Renal cortical epithelial cell (primary cell): ENCODE results near the gene TMEM53. TPM values are rescaled to one million over a fixed set of nuclear protein-coding genes. Genes with fewer than 3 reads are reported as not detected.
A peak's percentile ranks its signal among the peaks of the same experiment; 100 is the strongest.
"Not testable (repeated sequence)": the region's sequence is repeated elsewhere in the genome, so short reads cannot be mapped to it uniquely, and the experiment has no call there.

Source experiments
- DNase-seq: peaks from one replicate; pipeline ENCODE4 v3.0.0-alpha.2; 2011; ENCODE audit warnings: low read depth
- total RNA-seq: library from RNA; depleted of rRNA; stranded (reverse); fragments of >200 nt; gene quantifications from 2 replicates; pipeline ENCODE4 v1.2.3, GENCODE V29; 2014

Gene TMEM53
- total RNA-seq, 1 donor from 2014 or later: 8.4 TPM

- DNase-seq: no peak
Measured at GRCh38 chr1:44672961-44673674, 1.2 kb downstream of the TMEM53 start.

GRCh38 chr1:44672254-44672955, 1.9 kb downstream of the TMEM53 start:
- peak; percentile 94 for DNase-seq

- DNase-seq: no peak
Measured at GRCh38 chr1:44670751-44671640, 3.3 kb downstream of the TMEM53 start.

- DNase-seq: not testable (repeated sequence)
Measured at GRCh38 chr1:44666719-44667118, 7.6 kb downstream of the TMEM53 start.

GRCh38 chr1:44664730-44665370, 9.4 kb downstream of the TMEM53 start:
- DNase-seq: no peak

GRCh38 chr1:44663417-44663816, 10.9 kb downstream of the TMEM53 start:
- DNase-seq: no peak

- no peak for DNase-seq
Measured at GRCh38 chr1:44662683-44663030, 11.6 kb downstream of the TMEM53 start.

- DNase-seq: no peak
Measured at GRCh38 chr1:44661781-44662682, 12.2 kb downstream of the TMEM53 start.

- peak; percentile 63 for DNase-seq
Measured at GRCh38 chr1:44660176-44660575, 14.1 kb downstream of the TMEM53 start.

- no peak for DNase-seq
Measured at GRCh38 chr1:44659566-44659965, 14.7 kb downstream of the TMEM53 start.

GRCh38 chr1:44655609-44656008, 18.7 kb downstream of the TMEM53 start:
- no peak for DNase-seq

GRCh38 chr1:44654621-44655187, 19.6 kb downstream of the TMEM53 start:
- no peak for DNase-seq

- DNase-seq: no peak
Measured at GRCh38 chr1:44653107-44653964, 20.9 kb downstream of the TMEM53 start.

GRCh38 chr1:44652445-44653106, 21.7 kb downstream of the TMEM53 start:
- no peak for DNase-seq

- no peak for DNase-seq
Measured at GRCh38 chr1:44651069-44651468, 23.2 kb downstream of the TMEM53 start.

GRCh38 chr1:44650159-44650831, 24.0 kb downstream of the TMEM53 start:
- DNase-seq: no peak

GRCh38 chr1:44649788-44650158, 24.5 kb downstream of the TMEM53 start:
- DNase-seq: no peak

- DNase-seq: no peak
Measured at GRCh38 chr1:44648529-44649250, 25.6 kb downstream of the TMEM53 start.
